Loucy (cell line): Measurements from ENCODE around the gene PDGFA.

ENCODE experiments used
- CTCF ChIP-seq: fragments of 200-600 bp; sonication (generic); conservative IDR thresholded peaks from 2 replicates; pipeline ENCODE4 v1.5.1; 2014; ENCODE audit warnings: mild to moderate bottlenecking, antibody characterized with exemption, low read length
- EZH2phosphoT487 ChIP-seq: fragments of 200-600 bp; IDR thresholded peaks from 2 replicates; pipeline ENCODE4 v1.6.1; 2018; ENCODE audit warnings: antibody characterized with exemption, mild to moderate bottlenecking, moderate library complexity, borderline replicate concordance

GRCh38 chr7:532379-533143 is 12.9 kb upstream of the PDGFA start:
- TF ChIP-seq CTCF (no peak), EZH2phosphoT487 (no peak)
